Panc1 (cell line): Measurements from ENCODE around the gene ANGPTL7. TPM values are rescaled to one million over a fixed set of nuclear protein-coding genes. Genes with fewer than 3 reads are reported as not detected.

Experiments
- ATAC-seq: fragments of 200-7000 bp; cut with Tn5 transposase; 2 replicates; pipeline ENCODE4 v1.9.1; 2020; ENCODE audit warnings: mild to moderate bottlenecking, moderate library complexity
- BruUV-seq: library from RNA; stranded (reverse); fragments of 400-500 nt; replicated peaks from 2 replicates; lab custom pipeline; 2021; lab: Mats Ljungman, UMichigan
- CTCF ChIA-PET: fragments of 300-600 bp; sonication (Branson Sonifier 250); formaldehyde crosslinking; loops from one replicate; lab custom pipeline; 2022; ENCODE audit warnings: antibody characterized with exemption; lab: Charles Lee
- POLR2A ChIA-PET: fragments of 300-600 bp; sonication (Branson Sonifier 250); formaldehyde crosslinking; loops from one replicate; lab custom pipeline; 2022; ENCODE audit warnings: antibody characterized with exemption; lab: Charles Lee
- DNase-seq: peaks from one replicate; pipeline ENCODE4 v3.0.0-alpha.2; 2010; ENCODE audit warnings: low read depth, low spot score
- H3K27ac ChIP-seq: 2 replicates; pipeline ENCODE4 v1.5.1; 2011; ENCODE audit warnings: mild to moderate bottlenecking, low read length, inconsistent platforms
- H3K27me3 ChIP-seq: fragments of 200-500 bp; sonication (Bioruptor generic); 2 replicates; pipeline ENCODE4 v1.6.0; 2014; ENCODE audit warnings: low read length, inconsistent platforms; ENCODE audit not compliant: control insufficient read depth, insufficient read depth
- H3K36me3 ChIP-seq: fragments of 200-500 bp; sonication (Bioruptor generic); 2 replicates; pipeline ENCODE4 v1.5.1; 2014; ENCODE audit warnings: inconsistent platforms, mild to moderate bottlenecking, low read length, moderate library complexity; ENCODE audit not compliant: control insufficient read depth, insufficient read depth
- H3K4me1 ChIP-seq: 2 replicates; pipeline ENCODE4 v1.5.1; 2011; ENCODE audit warnings: inconsistent platforms, mild to moderate bottlenecking, low read length, moderate library complexity; ENCODE audit not compliant: control insufficient read depth, insufficient read depth
- H3K4me3 ChIP-seq, 2 experiments: 2 replicates each; pipeline ENCODE4 v1.5.1; 2011 to 2012; ENCODE audit warnings: low read depth in 2 of 2, low read length in 2 of 2, mild to moderate bottlenecking in 2 of 2, inconsistent platforms in 1 of 2, moderate library complexity in 1 of 2
- H3K9me3 ChIP-seq: fragments of 200-500 bp; sonication (Bioruptor generic); 2 replicates; pipeline ENCODE4 v1.5.1; 2014; ENCODE audit warnings: low read depth, mild to moderate bottlenecking, inconsistent platforms, low read length, moderate library complexity; ENCODE audit not compliant: control insufficient read depth, insufficient read depth
- CTCF ChIP-seq: fragments of 450-650 bp; IDR thresholded peaks from 2 replicates; pipeline ENCODE4 v1.5.1; 2017; ENCODE audit warnings: mild to moderate bottlenecking
- POLR2AphosphoS5 ChIP-seq: IDR thresholded peaks from 2 replicates; pipeline ENCODE4 v1.6.1; 2012; ENCODE audit warnings: mild to moderate bottlenecking, low read depth, low read length, moderate library complexity
- SIN3A ChIP-seq: IDR thresholded peaks from 2 replicates; pipeline ENCODE4 v1.6.1; 2012; ENCODE audit warnings: low read depth, mild to moderate bottlenecking, low read length, moderate library complexity, borderline replicate concordance; ENCODE audit not compliant: insufficient read depth
- TCF7L2 ChIP-seq: IDR thresholded peaks from 2 replicates; pipeline ENCODE4 v1.6.1; 2011; ENCODE audit warnings: mild to moderate bottlenecking, low read depth, low read length, inconsistent platforms
- in situ Hi-C: cut with HindIII; loops from 2 replicates; pipeline ENCODE4 v1.10.0; 2016; ENCODE audit warnings: low sequenced_read_pairs, low pct_unique_long_range_greater_than_20kb
- intact Hi-C: fragments of 100-400 bp; cut with micrococcal nuclease; formaldehyde crosslinking; loops from one replicate; pipeline ENCODE4 v1.10.0; 2022; ENCODE audit not compliant: unreplicated experiment
- total RNA-seq: library from RNA; stranded (reverse); gene quantifications from one replicate; pipeline ENCODE4 v1.2.1, GENCODE V29; 2021; ENCODE audit not compliant: unreplicated experiment
- TF ChIP-seq, protein P1 (sequence below), 2 experiments: IDR thresholded peaks; 2 replicates each; pipeline ENCODE4 v1.6.1; 2011 to 2012; ENCODE audit warnings: low read depth in 2 of 2, control low read depth in 1 of 2, low read length in 1 of 2, mild to moderate bottlenecking in 1 of 2, moderate library complexity in 1 of 2; ENCODE audit not compliant: insufficient read depth in 1 of 2

ANGPTL7 gene
- total RNA-seq, 1 experiment from 2014 or later, result not detected

GRCh38 chr1:11175461-11175860 lies 13.7 kb upstream of the ANGPTL7 start:
- H3K27me3 ChIP-seq, result no peaks in the 10 kb centered on the region
- ATAC-seq (no peak), DNase-seq (no peak)
- intact Hi-C loops (no loop called here), in situ Hi-C loops (no loop called here)
- BruUV-seq, result no TSS peak
- H3K4me3 ChIP-seq, result no peak overlapping the region
- H3K9me3 ChIP-seq, result no peaks in the 10 kb centered on the region
- CTCF ChIA-PET, result no interaction called here
- peaks cover 36% of the 10 kb centered on the region for H3K4me1 ChIP-seq
- POLR2A ChIA-PET, result no interaction called here
- no peaks in the 10 kb centered on the region for H3K36me3 ChIP-seq
- peak overlapping the region; percentile 91; the same call in 1 of the 2 replicates for H3K27ac ChIP-seq
- TF ChIP-seq POLR2AphosphoS5 (no peak), CTCF (no peak), SIN3A (no peak), TCF7L2 (no peak)
- TF ChIP-seq, protein P1, sequence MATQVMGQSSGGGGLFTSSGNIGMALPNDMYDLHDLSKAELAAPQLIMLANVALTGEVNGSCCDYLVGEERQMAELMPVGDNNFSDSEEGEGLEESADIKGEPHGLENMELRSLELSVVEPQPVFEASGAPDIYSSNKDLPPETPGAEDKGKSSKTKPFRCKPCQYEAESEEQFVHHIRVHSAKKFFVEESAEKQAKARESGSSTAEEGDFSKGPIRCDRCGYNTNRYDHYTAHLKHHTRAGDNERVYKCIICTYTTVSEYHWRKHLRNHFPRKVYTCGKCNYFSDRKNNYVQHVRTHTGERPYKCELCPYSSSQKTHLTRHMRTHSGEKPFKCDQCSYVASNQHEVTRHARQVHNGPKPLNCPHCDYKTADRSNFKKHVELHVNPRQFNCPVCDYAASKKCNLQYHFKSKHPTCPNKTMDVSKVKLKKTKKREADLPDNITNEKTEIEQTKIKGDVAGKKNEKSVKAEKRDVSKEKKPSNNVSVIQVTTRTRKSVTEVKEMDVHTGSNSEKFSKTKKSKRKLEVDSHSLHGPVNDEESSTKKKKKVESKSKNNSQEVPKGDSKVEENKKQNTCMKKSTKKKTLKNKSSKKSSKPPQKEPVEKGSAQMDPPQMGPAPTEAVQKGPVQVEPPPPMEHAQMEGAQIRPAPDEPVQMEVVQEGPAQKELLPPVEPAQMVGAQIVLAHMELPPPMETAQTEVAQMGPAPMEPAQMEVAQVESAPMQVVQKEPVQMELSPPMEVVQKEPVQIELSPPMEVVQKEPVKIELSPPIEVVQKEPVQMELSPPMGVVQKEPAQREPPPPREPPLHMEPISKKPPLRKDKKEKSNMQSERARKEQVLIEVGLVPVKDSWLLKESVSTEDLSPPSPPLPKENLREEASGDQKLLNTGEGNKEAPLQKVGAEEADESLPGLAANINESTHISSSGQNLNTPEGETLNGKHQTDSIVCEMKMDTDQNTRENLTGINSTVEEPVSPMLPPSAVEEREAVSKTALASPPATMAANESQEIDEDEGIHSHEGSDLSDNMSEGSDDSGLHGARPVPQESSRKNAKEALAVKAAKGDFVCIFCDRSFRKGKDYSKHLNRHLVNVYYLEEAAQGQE (IDR thresholded peaks at IDR 0.05; ENCODE audit: insufficient read depth in 1 of 2, low read depth in 2 of 2, low read length in 1 of 2), result no peak

GRCh38 chr1:11176081-11176706 lies 13.0 kb upstream of the ANGPTL7 start:
- Histone ChIP-seq H3K27me3 (no peaks in the 10 kb centered on the region), H3K27ac (peak overlapping the region; percentile 91), H3K36me3 (no peaks in the 10 kb centered on the region), H3K4me1 (peaks cover 40% of the 10 kb centered on the region), H3K4me3 (no peak overlapping the region), H3K9me3 (no peaks in the 10 kb centered on the region)
- intact Hi-C loops (no loop called here), in situ Hi-C loops (no loop called here)
- ATAC-seq (no peak), DNase-seq (no peak)
- CTCF ChIA-PET, result no interaction called here
- TF ChIP-seq SIN3A (no peak), POLR2AphosphoS5 (no peak), TCF7L2 (no peak), CTCF (no peak)
- TF ChIP-seq, protein P1 (IDR thresholded peaks at IDR 0.05; ENCODE audit: insufficient read depth in 1 of 2, low read depth in 2 of 2, low read length in 1 of 2), result no peak
- BruUV-seq, result no TSS peak
- POLR2A ChIA-PET, result no interaction called here
